M059J (cell line): ENCODE measurements around the gene CALU. TPM values are rescaled to one million over a fixed set of nuclear protein-coding genes. Genes with fewer than 3 reads are reported as not detected.

ENCODE experiments used
- DNase-seq: peaks from one replicate; pipeline ENCODE4 v3.0.0-alpha.2; 2012; ENCODE audit warnings: low read depth
- total RNA-seq: library from RNA; depleted of rRNA; stranded (reverse); fragments of >200 nt; shearing (Covaris generic); gene quantifications from 2 replicates; pipeline ENCODE4 v1.2.3, GENCODE V29; 2014; rRNA removed

The CALU gene
- total RNA-seq, 1 experiment from 2014 or later: 729 TPM

- no peak for DNase-seq
Observed at GRCh38 chr7:128811631-128812430, 72.7 kb downstream of the CALU start.

GRCh38 chr7:128812514-128813168 is 73.5 kb downstream of the CALU start:
- DNase-seq: no peak

GRCh38 chr7:128814499-128814898 is 75.3 kb downstream of the CALU start:
- DNase-seq: no peak

GRCh38 chr7:128815289-128815942 is 76.3 kb downstream of the CALU start:
- DNase-seq: no peak

- DNase-seq: no peak
Observed at GRCh38 chr7:128818694-128819093, 79.5 kb downstream of the CALU start.

Other genes starting within 250 kb of the CALU start
- gene GARIN1A, start 67.1 kb upstream of the CALU start, total RNA-seq: 0.02 and 0.07 TPM in 2 replicates
- not detected in 2 replicates for gene OPN1SW, start 36.4 kb downstream of the CALU start, total RNA-seq
- gene CCDC136, start 52.6 kb downstream of the CALU start, total RNA-seq: 0.74 and 5.7 TPM in 2 replicates
- 60.7 and 150 TPM in 2 replicates for gene FLNC, start 91.0 kb downstream of the CALU start, total RNA-seq
- 160 TPM in 2 replicates for gene ATP6V1F, start 123.5 kb downstream of the CALU start, total RNA-seq
- gene KCP, start 171.3 kb downstream of the CALU start, total RNA-seq: not detected in 2 replicates
- 0.64 and 1.8 TPM in 2 replicates for gene IRF5, start 198.6 kb downstream of the CALU start, total RNA-seq